Measurements from ENCODE around the gene H19. TPM values are rescaled to one million over a fixed set of nuclear protein-coding genes. Genes with fewer than 3 reads are reported as not detected.
A peak's percentile ranks its signal among the peaks of the same experiment; 100 is the strongest.

Gene H19
- total and polyA plus RNA-seq, 12 donors: 338 to 22,690 (median 2,698) TPM

DNA sequence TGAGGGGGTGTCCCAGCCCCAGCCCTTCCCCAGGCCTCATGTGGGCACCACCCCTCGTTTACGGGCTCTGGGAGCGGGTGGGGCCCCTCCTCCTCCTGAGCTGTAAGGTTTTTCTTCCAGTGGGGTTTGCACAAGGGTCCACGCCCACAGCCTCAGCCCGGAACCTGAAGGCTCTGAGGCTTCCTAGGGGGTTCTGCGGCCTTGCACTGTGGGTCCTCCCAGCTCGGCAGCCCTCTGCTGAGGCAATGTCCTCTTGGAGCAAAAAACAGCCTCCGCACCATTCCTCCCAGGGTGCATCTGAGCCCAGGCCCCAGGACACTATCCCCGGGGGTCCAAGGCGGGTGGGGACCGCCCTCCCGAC lies 14.1 kb downstream of the H19 start:
- DNase-seq: peak in 1 of 7 donors; percentile 10
- H3K27ac ChIP-seq: no peak overlapping the region
- WGBS, 4 donors: 84 to 96% (median 90%) methylated on average over 4 to 9 of the region's 12 CpGs

DNA sequence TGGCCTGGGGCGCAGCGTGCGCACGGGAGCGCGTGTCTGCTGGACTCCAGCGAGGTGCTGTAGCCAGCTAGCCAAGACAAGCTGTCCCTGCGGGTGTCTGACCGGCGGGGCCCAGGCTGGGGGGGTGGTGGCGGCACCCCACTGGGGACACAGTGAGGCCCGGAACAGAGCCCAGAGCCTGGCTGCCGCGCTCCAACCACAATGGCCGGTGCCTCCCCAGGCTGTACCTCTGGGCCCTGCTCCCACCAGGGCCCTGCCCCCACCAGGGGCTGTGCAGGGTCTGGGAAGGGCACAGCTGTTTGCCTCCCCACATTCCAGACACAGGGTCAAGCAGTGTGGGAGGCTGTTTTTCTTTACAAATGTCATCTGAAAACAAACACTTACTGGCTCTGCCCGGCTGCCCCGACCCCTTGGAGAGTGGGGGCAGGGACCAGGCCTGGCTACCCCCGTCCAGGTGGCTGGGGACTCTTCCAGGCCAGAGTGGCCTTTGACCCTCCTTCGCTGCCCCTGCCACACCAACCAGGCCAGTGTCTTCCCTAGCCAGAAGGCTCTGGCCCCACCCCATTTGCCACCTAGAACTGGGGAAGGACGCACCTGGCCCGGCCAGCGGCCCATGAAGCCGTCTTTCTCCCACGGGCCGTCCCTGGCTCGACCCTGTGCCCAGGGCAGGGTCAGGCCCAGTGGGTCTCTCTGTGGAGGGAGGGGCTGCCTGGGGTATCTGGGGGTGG lies 14.6 kb downstream of the H19 start:
- Histone ChIP-seq H3K4me3 (no peak overlapping the region), H3K27ac (no peak overlapping the region), H3K27me3 (no peaks in the 10 kb centered on the region), H3K4me1 (replicated peaks in 1 of 2) (no peaks in the 10 kb centered on the region), H3K36me3 (replicated peaks in 1 of 2) (no peaks in the 10 kb centered on the region), H3K9me3 (replicated peaks in 1 of 3) (no peaks in the 10 kb centered on the region)
- no peak for TF ChIP-seq POLR2A (IDR thresholded peaks at IDR 0.05)
- intact Hi-C loops (cut with DNase I): no loop called here
- DNase-seq: no peak
- no CpG with 5 or more reads among the region's 26 CpGs for WGBS, 4 donors

More for the DNA sequence above, 14.1 kb downstream of the H19 start:
- TF ChIP-seq, protein P1, sequence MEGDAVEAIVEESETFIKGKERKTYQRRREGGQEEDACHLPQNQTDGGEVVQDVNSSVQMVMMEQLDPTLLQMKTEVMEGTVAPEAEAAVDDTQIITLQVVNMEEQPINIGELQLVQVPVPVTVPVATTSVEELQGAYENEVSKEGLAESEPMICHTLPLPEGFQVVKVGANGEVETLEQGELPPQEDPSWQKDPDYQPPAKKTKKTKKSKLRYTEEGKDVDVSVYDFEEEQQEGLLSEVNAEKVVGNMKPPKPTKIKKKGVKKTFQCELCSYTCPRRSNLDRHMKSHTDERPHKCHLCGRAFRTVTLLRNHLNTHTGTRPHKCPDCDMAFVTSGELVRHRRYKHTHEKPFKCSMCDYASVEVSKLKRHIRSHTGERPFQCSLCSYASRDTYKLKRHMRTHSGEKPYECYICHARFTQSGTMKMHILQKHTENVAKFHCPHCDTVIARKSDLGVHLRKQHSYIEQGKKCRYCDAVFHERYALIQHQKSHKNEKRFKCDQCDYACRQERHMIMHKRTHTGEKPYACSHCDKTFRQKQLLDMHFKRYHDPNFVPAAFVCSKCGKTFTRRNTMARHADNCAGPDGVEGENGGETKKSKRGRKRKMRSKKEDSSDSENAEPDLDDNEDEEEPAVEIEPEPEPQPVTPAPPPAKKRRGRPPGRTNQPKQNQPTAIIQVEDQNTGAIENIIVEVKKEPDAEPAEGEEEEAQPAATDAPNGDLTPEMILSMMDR (IDR thresholded peaks at IDR 0.05): no peak
- no peak for TF ChIP-seq POLR2A (IDR thresholded peaks at IDR 0.05)
- Histone ChIP-seq H3K27me3 (no peaks in the 10 kb centered on the region), H3K4me1 (replicated peaks in 1 of 2) (no peaks in the 10 kb centered on the region), H3K4me3 (no peak overlapping the region), H3K36me3 (replicated peaks in 1 of 2) (no peaks in the 10 kb centered on the region), H3K9me3 (replicated peaks in 1 of 3) (no peaks in the 10 kb centered on the region)
- intact Hi-C loops (cut with DNase I): no loop called here

DNA sequence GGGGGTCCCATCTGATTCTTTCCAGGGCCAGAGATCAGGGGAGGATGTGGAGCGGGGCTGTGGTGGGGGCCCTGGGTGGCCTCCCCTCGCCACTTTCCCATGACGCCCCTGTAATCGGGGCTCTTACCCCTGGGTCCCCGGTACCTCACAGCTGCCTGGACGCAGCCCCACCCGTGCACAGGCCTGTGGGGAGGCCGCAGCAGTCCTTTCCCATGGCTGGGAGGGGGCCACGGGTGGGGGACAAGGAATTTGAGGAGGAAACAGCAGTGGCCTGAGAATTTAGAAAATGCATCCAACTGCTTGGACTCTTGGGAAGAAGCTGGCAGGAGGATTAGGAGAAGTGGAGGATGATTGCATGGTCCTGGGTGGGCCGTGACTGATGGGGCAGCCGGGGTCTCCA lies 18.0 kb downstream of the H19 start:
- Histone ChIP-seq H3K27me3 (no peaks in the 10 kb centered on the region), H3K36me3 (replicated peaks in 1 of 2) (no peaks in the 10 kb centered on the region), H3K9me3 (replicated peaks in 1 of 3) (no peaks in the 10 kb centered on the region), H3K4me1 (replicated peaks in 1 of 2) (no peaks in the 10 kb centered on the region), H3K4me3 (no peak overlapping the region), H3K27ac (no peak overlapping the region)
- intact Hi-C loops (cut with DNase I): no loop called here
- WGBS, 4 donors: no CpG with 5 or more reads among the region's 11 CpGs
- TF ChIP-seq, protein P1 (IDR thresholded peaks at IDR 0.05): no peak
- TF ChIP-seq POLR2A (IDR thresholded peaks at IDR 0.05): no peak
- no peak for DNase-seq

DNA sequence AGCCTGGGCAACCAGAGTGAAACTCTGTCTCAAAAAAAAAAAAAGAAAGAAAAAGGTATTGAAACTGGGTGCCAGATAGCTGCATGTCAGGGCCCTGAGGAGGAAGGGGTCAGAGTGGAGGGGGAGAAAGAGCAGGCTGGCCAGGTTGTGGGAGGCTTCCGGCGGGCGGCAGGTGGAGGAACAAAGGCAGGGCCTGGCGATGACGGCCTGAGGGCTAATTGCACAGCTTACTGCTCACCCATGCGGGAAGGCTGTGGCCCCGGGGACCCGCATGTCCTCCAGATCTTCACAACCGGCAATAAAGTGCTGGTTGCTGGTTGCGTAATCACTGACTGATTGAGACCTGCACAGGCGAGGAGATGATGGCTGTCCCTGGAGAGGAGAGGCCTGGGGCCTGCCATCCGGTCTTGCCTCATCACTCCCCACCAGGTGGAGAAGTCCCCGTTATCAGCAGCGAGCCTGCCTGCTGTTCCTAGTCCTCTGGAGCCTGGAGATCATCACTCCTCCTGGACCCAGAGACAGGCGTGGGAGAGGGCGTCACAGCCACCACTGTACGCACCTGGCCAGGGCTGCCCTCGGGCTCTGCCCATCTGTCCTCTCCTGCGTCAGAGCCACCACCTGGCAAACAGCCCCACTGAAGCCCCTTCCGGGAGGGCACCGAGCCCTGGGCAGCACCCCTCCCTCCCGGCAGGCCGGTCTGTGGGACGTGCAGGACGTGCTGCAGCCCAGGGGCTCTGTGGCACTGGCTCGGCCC lies 18.7 kb downstream of the H19 start:
- H3K4me3 ChIP-seq: no peak overlapping the region
- no peak overlapping the region for H3K27ac ChIP-seq
- no peaks in the 10 kb centered on the region for H3K9me3 ChIP-seq (replicated peaks in 1 of 3)
- no peaks in the 10 kb centered on the region for H3K36me3 ChIP-seq (replicated peaks in 1 of 2)
- H3K27me3 ChIP-seq: no peaks in the 10 kb centered on the region
- no peak for TF ChIP-seq POLR2A (IDR thresholded peaks at IDR 0.05)
- TF ChIP-seq, protein P1 (IDR thresholded peaks at IDR 0.05): no peak
- H3K4me1 ChIP-seq (replicated peaks in 1 of 2): no peaks in the 10 kb centered on the region
- 68 to 100% methylated on average over 1 to 8 of the region's 26 CpGs; no CpG with 5 or more reads in 2 of the 4 donors for WGBS, 4 donors
- DNase-seq: peak in 3 of 7 donors; percentile 24 to 86 (median 27)
- intact Hi-C loops (cut with DNase I): no loop called here
